Lung (tissue), 12 donors: ENCODE data around the gene KIAA0513. TPM values are rescaled to one million over a fixed set of nuclear protein-coding genes. Genes with fewer than 3 reads are reported as not detected.

Experiments used
- ATAC-seq: fragments of 200-7000 bp; cut with Tn5 transposase; one replicate; pipeline ENCODE4 v1.9.1; 2020; ENCODE audit warnings: moderate number of reproducible peaks; ENCODE audit not compliant: insufficient read depth, low FRiP score
- DNase-seq, 3 donors: peaks; one replicate each; pipeline ENCODE4 v3.0.0-alpha.2; 2013 to 2017
- H3K27ac ChIP-seq, 2 donors: one replicate each; pipeline ENCODE4 v1.5.1; 2013; ENCODE audit warnings: mild to moderate bottlenecking in 2 of 2, moderate library complexity in 2 of 2, control low read depth in 1 of 2, inconsistent platforms in 1 of 2, low read depth in 1 of 2, low read length in 1 of 2
- H3K27me3 ChIP-seq, 3 donors: one replicate each; pipeline ENCODE4 v1.5.1; 2013; ENCODE audit warnings: low read length in 2 of 3; ENCODE audit not compliant: control insufficient read depth in 3 of 3, insufficient read depth in 3 of 3
- H3K36me3 ChIP-seq, 4 donors: one replicate each; pipeline ENCODE4 v1.5.1; 2013; ENCODE audit warnings: low read length in 4 of 4, mild to moderate bottlenecking in 1 of 4, moderate library complexity in 1 of 4; ENCODE audit not compliant: control insufficient read depth in 4 of 4, insufficient read depth in 4 of 4
- H3K4me1 ChIP-seq, 5 donors: one replicate each; pipeline ENCODE4 v1.5.1; 2013; ENCODE audit warnings: low read length in 5 of 5, mild to moderate bottlenecking in 2 of 5, moderate library complexity in 1 of 5; ENCODE audit not compliant: control insufficient read depth in 5 of 5, insufficient read depth in 5 of 5
- H3K4me3 ChIP-seq: one replicate; pipeline ENCODE4 v1.5.1; 2013; ENCODE audit warnings: mild to moderate bottlenecking, control low read depth, moderate library complexity
- H3K9ac ChIP-seq, 2 donors: one replicate each; pipeline ENCODE4 v1.5.1; 2013; ENCODE audit warnings: low read length in 2 of 2, control low read depth in 1 of 2; ENCODE audit not compliant: insufficient read depth in 1 of 2
- H3K9me3 ChIP-seq, 4 donors: one replicate each; pipeline ENCODE4 v1.5.1; 2013; ENCODE audit warnings: low read length in 3 of 4, mild to moderate bottlenecking in 1 of 4, moderate library complexity in 1 of 4; ENCODE audit not compliant: control insufficient read depth in 4 of 4, insufficient read depth in 3 of 4
- CTCF ChIP-seq: IDR thresholded peaks from 2 replicates; pipeline ENCODE4 v1.5.1; 2012; ENCODE audit warnings: mild to moderate bottlenecking; ENCODE audit errors: control extremely low read depth, extremely low read depth
- WGBS, 2 donors: extraction: QIAGEN DNeasy Blood & Tissue Kit; methylation state at CpG; one replicate each; pipeline ENCODE4 v1.1.7; 2013; 5-methylcytosine and 5-hydroxymethylcytosine counted together
- polyA plus RNA-seq, 2 donors: library from polyadenylated mRNA; stranded (reverse); fragments of 200-250 nt; gene quantifications; one replicate each; pipeline ENCODE4 v1.2.1, GENCODE V29; 2013
- total RNA-seq, 2 donors: library from RNA; depleted of rRNA in 1 of 2; stranded (reverse); fragments of >200 nt in 1 of 2; gene quantifications; one replicate each; pipeline ENCODE4 v1.2.1, GENCODE V29; 2014 to 2021
- donor health status: control.
- donor health status: control.
- donor health status: Bipolar disorder and iron deficiency.
- donor health status: healthy.
- donor health status: DM: yes; HTN: yes; CAD: no.

KIAA0513 gene
- total and polyA plus RNA-seq, 4 donors = 10.4 to 23.5 (median 12.0) TPM

GRCh38 chr16:85100265-85100664 lies 72.7 kb downstream of the KIAA0513 start:
- no peak for DNase-seq
- Histone ChIP-seq H3K27ac (no peak overlapping the region), H3K9ac (no peak overlapping the region), H3K36me3 (no peaks in the 10 kb centered on the region), H3K4me3 (no peak overlapping the region), H3K4me1 (no peaks in the 10 kb centered on the region), H3K27me3 (no peaks in the 10 kb centered on the region), H3K9me3 (no peaks in the 10 kb centered on the region)
- ATAC-seq = no peak
- 90 to 94% methylated on average over 10 of the region's 10 CpGs for WGBS, 2 donors
- no peak for TF ChIP-seq CTCF

GRCh38 chr16:85101956-85102630 lies 74.5 kb downstream of the KIAA0513 start:
- Histone ChIP-seq H3K4me1 (no peaks in the 10 kb centered on the region), H3K27ac (no peak overlapping the region), H3K27me3 (no peaks in the 10 kb centered on the region), H3K36me3 (no peaks in the 10 kb centered on the region), H3K9me3 (no peaks in the 10 kb centered on the region), H3K4me3 (no peak overlapping the region), H3K9ac (no peak overlapping the region)
- WGBS, 2 donors = 65 to 77% methylated on average over 11 of the region's 11 CpGs
- DNase-seq (no peak), ATAC-seq (no peak)
- TF ChIP-seq CTCF = no peak

DNA sequence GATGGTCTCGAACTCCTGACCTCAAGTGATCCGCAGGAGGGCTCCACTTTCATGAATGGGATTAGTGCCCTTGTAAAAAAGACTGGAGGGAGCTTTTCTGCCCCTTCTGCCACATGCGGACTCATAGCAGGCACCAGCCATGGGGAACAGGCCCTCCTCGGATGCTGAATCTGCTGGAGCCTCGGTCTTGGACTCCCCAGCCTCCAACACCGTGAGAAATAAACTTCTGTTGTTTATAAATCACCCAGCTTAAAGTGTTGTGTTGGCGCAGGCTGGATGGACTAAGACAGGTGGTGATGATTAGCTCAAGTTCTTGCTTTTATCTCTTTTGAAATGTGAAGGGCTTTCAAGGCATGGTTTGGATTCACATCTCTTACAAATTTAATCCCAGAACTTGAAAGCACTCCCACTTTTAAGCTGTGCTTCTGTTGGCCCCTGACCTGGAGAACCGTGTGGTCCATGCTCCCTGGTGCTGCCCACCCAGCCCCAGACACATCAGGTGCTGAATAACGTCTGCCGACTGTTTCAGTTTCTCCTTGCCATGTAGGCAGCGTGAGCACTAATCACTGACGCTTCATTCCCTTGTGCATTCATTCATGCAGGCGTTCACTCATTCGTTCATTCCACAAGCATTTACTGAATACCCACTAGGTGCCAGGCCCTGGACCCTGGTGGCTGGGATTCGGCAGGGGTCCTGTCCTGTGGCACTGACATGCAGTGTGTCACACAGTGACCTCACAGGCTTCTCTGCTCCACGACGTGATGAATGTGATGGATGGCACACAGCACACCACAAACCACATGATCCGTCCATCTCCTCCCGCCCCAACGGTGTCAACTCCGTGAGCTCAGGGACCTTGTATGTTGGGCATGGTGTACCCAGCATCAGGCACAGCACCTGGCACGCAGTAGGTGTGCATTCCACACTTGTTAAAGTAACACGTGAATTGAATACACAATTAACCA lies 75.8 kb downstream of the KIAA0513 start:
- WGBS, 2 donors = 82 to 83% methylated on average over 23 of the region's 23 CpGs
- H3K9me3 ChIP-seq = no peaks in the 10 kb centered on the region
- DNase-seq = no peak
- no peak overlapping the region for H3K27ac ChIP-seq
- no peaks in the 10 kb centered on the region for H3K4me1 ChIP-seq
- TF ChIP-seq CTCF = no peak
- no peaks in the 10 kb centered on the region for H3K27me3 ChIP-seq
- no peak overlapping the region for H3K4me3 ChIP-seq
- no peak for ATAC-seq
- no peaks in the 10 kb centered on the region for H3K36me3 ChIP-seq
- H3K9ac ChIP-seq = no peak overlapping the region
